SK-N-SH treated with all-trans-retinoic acid at 6 μM for 48 hours (cell line): ENCODE data around the gene RPLP2.

Source experiments
- ATAC-seq: fragments of 200-7000 bp; cut with Tn5 transposase; 3 replicates; pipeline ENCODE4 v1.9.1; 2020; ENCODE audit warnings: mild to moderate bottlenecking, moderate library complexity
- ARNTL ChIP-seq: fragments of 450-650 bp; formaldehyde crosslinking; IDR thresholded peaks from 2 replicates; pipeline ENCODE4 v1.5.0; 2020; ENCODE audit warnings: low read depth, mild to moderate bottlenecking, moderate library complexity, borderline replicate concordance
- CREB5 ChIP-seq: fragments of 250-450 bp; sonication (Bioruptor Pico); IDR thresholded peaks from 2 replicates; pipeline ENCODE4 v1.5.1; 2020; ENCODE audit warnings: low read depth, mild to moderate bottlenecking, moderate library complexity
- CSRNP3 ChIP-seq: fragments of 250-450 bp; sonication (Bioruptor Pico); IDR thresholded peaks from 2 replicates; pipeline ENCODE4 v1.5.1; 2021; ENCODE audit warnings: mild to moderate bottlenecking, moderate library complexity
- ESRRG ChIP-seq: fragments of 250-450 bp; sonication (Bioruptor Pico); IDR thresholded peaks from 2 replicates; pipeline ENCODE4 v1.6.1; 2021; ENCODE audit warnings: mild to moderate bottlenecking
- OSR1 ChIP-seq: fragments of 250-450 bp; sonication (Bioruptor Pico); IDR thresholded peaks from 2 replicates; pipeline ENCODE4 v1.8.0; 2022; ENCODE audit warnings: moderate library complexity, mild to moderate bottlenecking, inconsistent platforms
- PATZ1 ChIP-seq: fragments of 250-450 bp; sonication (Bioruptor Pico); IDR thresholded peaks from 2 replicates; pipeline ENCODE4 v1.8.0; 2020; ENCODE audit warnings: mild to moderate bottlenecking, moderate library complexity, borderline replicate concordance
- POU6F1 ChIP-seq: fragments of 250-450 bp; sonication (Bioruptor Pico); IDR thresholded peaks from 2 replicates; pipeline ENCODE4 v1.8.0; 2021; ENCODE audit warnings: low read depth, mild to moderate bottlenecking, moderate library complexity, borderline replicate concordance
- PPARA ChIP-seq: fragments of 250-450 bp; sonication (Bioruptor Pico); IDR thresholded peaks from 2 replicates; pipeline ENCODE4 v1.5.0; 2020; ENCODE audit warnings: mild to moderate bottlenecking, borderline replicate concordance
- RARB ChIP-seq: fragments of 250-450 bp; sonication (Bioruptor Pico); IDR thresholded peaks from 2 replicates; pipeline ENCODE4 v1.8.0; 2021; ENCODE audit warnings: mild to moderate bottlenecking, moderate library complexity
- SNAI2 ChIP-seq: fragments of 250-450 bp; sonication (Bioruptor Pico); IDR thresholded peaks from 2 replicates; pipeline ENCODE4 v1.5.0; 2020; ENCODE audit warnings: mild to moderate bottlenecking, moderate library complexity
- TSHZ2 ChIP-seq: fragments of 250-450 bp; sonication (Bioruptor Pico); IDR thresholded peaks from 2 replicates; pipeline ENCODE4 v1.5.0; 2020; ENCODE audit warnings: mild to moderate bottlenecking, moderate library complexity
- ZFP3 ChIP-seq: fragments of 250-450 bp; sonication (Bioruptor Pico); IDR thresholded peaks from 2 replicates; pipeline ENCODE4 v1.5.0; 2020; ENCODE audit warnings: mild to moderate bottlenecking, moderate library complexity
- ZNF70 ChIP-seq: fragments of 450-650 bp; formaldehyde crosslinking; IDR thresholded peaks from 2 replicates; pipeline ENCODE4 v1.5.0; 2020; ENCODE audit warnings: mild to moderate bottlenecking, moderate library complexity
- ZNF8 ChIP-seq: fragments of 450-650 bp; formaldehyde crosslinking; IDR thresholded peaks from 2 replicates; pipeline ENCODE4 v1.5.0; 2020; ENCODE audit warnings: mild to moderate bottlenecking, moderate library complexity

Gene RPLP2

GRCh38 chr11:819129-819931 is 9.6 kb downstream of the RPLP2 start:
- TF ChIP-seq ZFP3 (CRISPR knock-in tag) (0 out of 2 replicates have a peak, but pooled peaks have one; percentile 33), TSHZ2 (CRISPR knock-in tag) (no peak)
- peak; percentile 74 for ATAC-seq

GRCh38 chr11:819943-820649 is 10.3 kb downstream of the RPLP2 start:
- peak; percentile 56 for ATAC-seq
- TF ChIP-seq SNAI2 (CRISPR knock-in tag) = no peak
- no peak for TF ChIP-seq CSRNP3 (CRISPR knock-in tag)
- no peak for TF ChIP-seq ZFP3 (CRISPR knock-in tag)
- TF ChIP-seq ARNTL (CRISPR knock-in tag) = no peak
- no peak for TF ChIP-seq ZNF70

- peak; percentile 46 for ATAC-seq
- TF ChIP-seq PPARA (CRISPR knock-in tag) = no peak
- TF ChIP-seq OSR1 = no peak
Measured at GRCh38 chr11:820655-821511, 11.1 kb downstream of the RPLP2 start.

- ATAC-seq = no peak
- TF ChIP-seq RARB (no peak), ESRRG (no peak), ZNF8 (no peak), PATZ1 (CRISPR knock-in tag) (no peak), POU6F1 (CRISPR knock-in tag) (no peak), CREB5 (no peak), CSRNP3 (CRISPR knock-in tag) (no peak), ZFP3 (CRISPR knock-in tag) (no peak)
Measured at GRCh38 chr11:821512-822371, 12.0 kb downstream of the RPLP2 start.
